RPMI7951 (cell line): ENCODE measurements around the gene FGFBP3. TPM values are rescaled to one million over a fixed set of nuclear protein-coding genes. Genes with fewer than 3 reads are reported as not detected.

ENCODE experiments used
- DNase-seq: peaks from one replicate; pipeline ENCODE4 v3.0.0-alpha.2; 2012; ENCODE audit warnings: low read depth
- total RNA-seq: library from RNA; depleted of rRNA; stranded (reverse); fragments of >200 nt; shearing (Covaris generic); gene quantifications from 2 replicates; pipeline ENCODE4 v1.2.3, GENCODE V29; 2014; rRNA removed

The FGFBP3 gene
- total RNA-seq, result 0.12 and 0.20 TPM in 2 replicates

- DNase-seq, result peak; percentile 54
These were observed at the start of gene FGFBP3 for GRCh38 chr10:91909117-91909677. TSS of gene FGFBP3 (minus strand) at chr10:91909486. CDS start at chr10:91908969, 517 bp downstream.

DNA sequence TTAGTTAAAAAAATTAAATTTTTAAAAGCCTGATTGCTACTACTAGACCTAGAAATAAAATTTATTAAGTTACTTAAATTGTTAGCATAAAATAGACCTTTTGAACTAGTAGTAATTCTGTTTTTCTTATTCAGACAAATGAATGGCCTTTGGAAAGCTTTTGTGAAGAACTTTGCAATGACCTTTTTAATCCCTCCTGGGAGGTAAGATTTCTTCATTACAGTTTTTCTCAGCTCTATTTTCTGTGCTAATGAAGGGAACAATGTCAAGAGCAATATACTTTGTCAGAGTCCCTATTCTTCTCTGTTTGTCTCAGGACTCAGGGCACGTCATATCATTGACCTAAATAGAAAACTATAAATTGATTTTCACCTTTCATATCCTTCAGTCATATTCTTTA, 47.8 kb upstream of the FGFBP3 start:
- DNase-seq, result no peak

DNA sequence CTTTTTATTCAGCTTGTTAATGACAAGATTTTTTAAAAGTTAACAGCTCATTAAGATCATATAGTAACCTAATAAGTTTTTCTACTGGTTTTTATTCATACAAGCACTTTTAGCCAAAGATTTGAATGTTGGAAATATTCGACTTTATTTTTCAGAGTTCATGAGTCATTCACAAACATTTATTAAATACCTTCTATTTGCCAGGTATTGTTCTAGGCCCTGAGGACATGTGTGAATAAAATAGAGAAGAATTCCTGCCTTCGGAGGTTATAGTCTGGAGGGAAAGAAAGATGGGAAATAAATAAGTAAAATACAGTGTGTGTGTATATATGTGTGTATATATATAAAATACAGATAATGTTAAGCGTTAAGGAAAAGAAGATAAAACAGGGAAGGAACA, 45.8 kb upstream of the FGFBP3 start:
- DNase-seq, result no peak

DNA sequence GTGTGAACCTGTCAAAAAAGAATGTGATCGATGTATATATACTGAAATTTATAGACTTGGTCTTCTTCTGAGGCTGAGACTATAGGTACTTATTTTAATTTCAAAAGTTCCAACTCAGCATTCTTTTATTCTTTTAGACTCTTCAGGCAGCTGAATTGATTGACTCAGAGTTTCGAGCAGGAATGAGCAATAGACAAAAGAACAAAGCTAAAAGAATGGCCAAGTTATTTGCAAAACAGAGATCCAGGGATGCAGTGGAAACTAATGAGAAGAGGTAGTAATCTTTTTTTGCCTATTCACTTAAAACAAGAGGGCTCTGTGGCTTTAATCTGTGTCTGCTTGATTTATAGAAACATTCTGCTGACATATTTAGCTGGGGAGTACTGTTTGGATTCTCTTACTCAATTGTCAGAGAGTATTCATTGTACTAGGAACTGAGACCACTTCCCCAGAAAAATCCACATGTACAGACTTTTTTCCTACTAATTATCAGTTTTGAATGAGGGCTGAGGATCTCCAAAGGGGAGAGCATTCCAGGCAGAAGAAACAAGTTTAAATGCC, 44.4 kb upstream of the FGFBP3 start:
- no peak for DNase-seq

GRCh38 chr10:91944880-91945630, 35.8 kb upstream of the FGFBP3 start:
- peak; percentile 58 for DNase-seq

DNA sequence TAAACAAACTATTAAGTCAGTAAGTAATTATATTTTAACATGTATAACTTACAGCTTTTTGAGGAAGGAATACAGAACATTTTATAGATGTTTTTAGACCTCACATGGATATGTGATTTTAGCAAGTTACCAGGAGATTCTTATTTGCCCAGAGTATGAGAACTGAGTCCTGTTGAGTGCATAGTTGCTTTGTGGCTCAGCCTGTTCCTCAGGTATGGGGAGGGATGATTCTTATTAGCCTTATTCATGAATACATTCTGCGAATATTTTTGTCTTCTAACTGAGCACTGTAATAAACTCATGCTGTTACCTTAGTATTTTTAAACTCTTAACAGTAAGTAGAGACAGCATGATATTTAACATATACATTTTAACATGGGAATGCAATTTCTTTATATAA, 32.1 kb upstream of the FGFBP3 start:
- DNase-seq, result no peak

DNA sequence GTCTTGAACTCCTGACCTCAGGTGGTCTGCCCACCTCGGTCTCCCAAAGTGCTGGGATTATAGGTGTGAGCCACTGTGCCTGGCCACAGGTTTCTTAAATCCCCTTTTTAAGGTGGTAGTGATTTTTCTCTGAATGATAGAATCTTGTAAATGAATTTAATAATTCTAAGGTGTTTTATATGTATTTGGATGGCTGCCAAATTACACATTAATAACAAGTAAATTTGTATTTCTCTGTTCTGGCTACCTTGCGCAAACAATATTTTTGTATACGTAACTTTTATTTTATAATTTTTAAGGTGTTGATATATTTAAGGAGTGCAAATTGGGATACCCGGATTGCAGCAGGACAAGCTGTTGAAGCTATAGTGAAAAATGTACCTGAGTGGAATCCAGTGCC, 30.4 kb upstream of the FGFBP3 start:
- DNase-seq, result no peak

DNA sequence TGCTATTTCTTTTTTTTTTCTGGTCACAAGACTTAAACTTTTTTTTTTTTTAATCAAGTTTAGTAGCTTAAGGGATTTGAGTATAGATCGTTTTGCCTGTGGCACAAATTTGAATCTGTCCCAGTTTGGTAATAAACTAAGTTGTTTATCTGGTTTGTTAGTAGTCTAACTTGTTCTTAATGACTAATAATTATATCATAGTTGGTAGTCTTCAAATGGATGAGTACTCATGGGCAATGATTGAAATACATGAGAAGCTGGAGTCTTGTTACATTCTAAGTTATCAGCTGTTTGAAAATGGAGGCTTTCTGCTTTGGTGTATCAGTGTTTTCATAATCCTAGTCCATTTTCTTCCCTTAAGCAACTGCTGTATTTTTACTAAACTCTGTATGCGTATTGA, 26.6 kb upstream of the FGFBP3 start:
- DNase-seq, result no peak

DNA sequence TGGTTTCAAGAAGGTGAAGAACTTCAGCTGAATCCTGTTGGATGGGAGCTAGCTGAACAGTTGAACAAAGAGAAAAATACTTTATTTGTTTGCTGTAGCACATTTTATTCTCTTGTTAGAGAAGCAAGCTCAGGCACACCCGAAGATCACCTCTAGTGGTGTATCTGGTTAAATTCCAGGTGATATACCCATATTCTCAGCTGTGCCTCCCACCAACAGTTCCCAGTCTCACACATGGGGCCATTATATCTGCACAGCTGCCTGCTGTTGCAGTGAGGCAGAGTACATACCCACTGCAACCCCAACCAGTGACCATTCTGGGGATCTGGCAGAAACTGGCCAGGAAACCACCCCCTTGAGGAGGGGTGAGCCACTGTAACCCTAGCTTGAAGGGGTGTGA, 23.5 kb upstream of the FGFBP3 start:
- DNase-seq, result no peak

- DNase-seq, result peak; percentile 35
These were observed 22.4 kb upstream of the FGFBP3 start for GRCh38 chr10:91931526-91932190.

GRCh38 chr10:91930939-91931338, 21.7 kb upstream of the FGFBP3 start:
- DNase-seq, result no peak

DNA sequence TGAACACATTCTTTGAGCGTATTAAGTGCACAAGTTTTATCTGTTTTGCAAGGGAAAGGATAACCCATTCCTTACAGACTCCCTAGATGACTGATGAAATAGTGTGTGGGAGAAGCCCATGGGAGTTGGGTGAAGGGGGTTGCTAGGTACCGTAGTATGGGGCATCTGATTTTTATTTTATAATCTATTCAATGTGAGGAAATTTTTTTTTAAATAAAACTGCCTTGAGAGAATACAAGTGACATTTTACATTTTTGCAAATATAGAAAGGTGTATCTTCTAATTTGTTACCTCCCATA, 15.7 kb upstream of the FGFBP3 start:
- no peak for DNase-seq

DNA sequence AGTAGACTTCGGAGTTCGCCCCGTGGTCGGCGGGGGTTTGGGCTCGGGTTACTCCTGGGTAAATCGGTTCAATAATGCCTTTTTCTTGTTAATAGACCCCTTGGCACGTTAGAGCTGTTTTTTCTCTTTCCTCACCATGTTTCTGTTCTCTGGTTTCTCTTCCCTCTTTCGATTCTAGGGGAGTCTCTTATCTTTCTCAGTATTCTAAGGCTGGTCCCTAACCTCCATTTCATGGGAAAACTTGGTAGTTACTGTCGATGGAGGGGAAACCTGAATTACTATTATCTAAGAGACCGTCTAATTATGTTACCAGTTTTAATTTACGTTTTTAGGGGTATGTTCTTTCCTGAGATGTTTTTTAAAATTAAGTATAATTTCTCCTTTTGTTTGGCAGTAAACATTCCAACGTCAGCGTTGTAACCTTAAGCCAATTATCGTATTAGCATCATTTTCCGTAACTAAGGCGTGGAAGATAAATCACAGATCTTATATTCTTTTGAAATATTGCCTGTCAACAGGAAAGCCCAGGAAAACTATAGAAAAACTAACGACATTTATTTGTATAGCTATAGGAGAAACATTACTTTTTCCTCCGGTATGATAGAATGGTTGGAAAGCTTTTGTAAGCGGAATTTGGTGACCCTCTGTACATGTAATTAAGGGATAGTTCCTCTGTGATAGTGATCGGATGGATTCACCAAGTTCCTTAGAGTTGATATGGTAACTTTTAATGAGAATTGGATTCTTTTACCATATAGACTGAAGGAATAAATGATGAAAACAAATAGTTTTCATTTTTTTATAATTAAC, 15.1 kb upstream of the FGFBP3 start:
- no peak for DNase-seq

DNA sequence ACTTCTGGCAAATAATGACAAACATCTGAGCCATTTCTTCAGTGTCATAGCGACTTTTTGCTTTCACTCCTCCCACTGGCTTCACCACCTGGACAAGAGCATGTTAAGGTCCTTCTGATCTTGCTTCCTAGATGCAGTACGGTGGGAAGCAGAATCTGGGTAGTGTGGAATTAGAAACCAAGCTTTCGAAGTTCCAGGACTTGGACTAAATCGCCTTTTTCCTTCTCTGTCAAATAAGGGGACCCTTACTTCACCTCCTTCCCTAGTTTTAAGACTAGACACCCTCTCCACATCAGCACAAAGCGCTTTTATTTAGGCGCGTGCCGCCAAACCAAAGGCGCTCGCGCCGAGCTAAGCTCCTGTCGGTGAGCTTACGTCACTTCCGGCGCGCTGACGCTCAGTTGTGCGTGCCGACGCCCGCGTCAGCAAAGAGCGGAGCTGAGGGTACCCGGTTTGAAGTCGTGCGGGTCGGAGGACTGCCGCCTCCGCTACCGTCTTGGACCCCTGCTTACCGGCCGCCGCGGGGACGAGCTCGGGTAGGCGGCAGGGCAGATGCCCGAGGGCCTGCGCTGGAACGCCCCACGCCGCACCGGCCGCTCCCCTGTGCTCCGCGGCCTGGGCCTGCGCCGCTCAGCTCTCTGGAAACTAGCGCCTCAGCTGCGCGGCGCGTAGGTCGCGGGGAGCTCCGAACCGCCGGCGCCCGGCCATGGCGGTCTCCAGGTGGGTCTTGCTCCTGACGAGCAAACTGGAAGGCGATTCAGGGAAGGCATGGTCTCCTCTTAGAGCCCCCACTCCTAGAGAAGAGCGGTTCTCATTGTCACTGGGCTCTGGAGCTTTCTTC, 14.3 kb upstream of the FGFBP3 start, which contains the start of gene BTAF1:
TSS of gene BTAF1 (plus strand) at position 400 of the 841 bp plus-strand sequence. CDS start at position 707, 307 bp downstream.
- DNase-seq, result peak; percentile 87

DNA sequence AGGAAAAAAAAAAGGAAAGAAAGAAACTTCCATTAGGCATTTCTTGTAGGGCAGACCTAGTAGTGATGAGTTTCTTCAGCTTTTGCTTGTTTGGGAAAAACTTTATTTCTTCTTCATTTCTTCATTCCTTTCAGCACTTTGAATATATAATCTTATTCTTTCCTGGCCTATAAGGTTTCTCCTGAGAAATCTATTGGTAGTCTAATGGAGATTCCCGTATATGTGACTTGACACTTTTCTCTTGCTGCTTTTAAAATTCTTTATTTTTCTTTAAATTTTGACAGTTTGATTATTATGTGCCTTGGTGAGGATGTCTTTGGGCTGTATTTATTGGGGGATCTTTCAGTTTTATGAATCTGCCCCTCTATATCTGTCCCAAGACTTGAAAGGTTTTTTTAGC, 10.4 kb upstream of the FGFBP3 start:
- no peak for DNase-seq

DNA sequence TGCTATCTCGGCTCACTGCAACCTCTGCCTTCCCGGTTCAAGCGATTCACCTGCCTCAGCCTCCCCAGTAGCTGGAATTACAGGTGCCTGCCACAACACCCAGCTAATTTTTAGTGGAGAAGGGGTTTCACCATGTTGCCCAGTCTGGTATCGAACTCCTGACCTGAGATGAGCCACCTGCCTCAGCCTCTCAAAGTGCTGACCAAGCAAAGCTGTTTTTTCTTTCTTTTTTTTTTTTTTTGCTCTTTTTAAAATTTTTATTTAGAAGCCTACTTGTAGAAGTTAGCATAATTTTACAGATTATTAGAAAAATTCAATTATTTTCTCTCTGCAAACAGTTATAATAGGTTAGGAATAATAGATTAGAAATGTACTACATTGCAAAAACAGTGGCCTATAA, 1.2 kb upstream of the FGFBP3 start:
- no peak for DNase-seq

GRCh38 chr10:91908337-91909116, 759 bp downstream of the FGFBP3 start:
- peak; percentile 78 for DNase-seq

DNA sequence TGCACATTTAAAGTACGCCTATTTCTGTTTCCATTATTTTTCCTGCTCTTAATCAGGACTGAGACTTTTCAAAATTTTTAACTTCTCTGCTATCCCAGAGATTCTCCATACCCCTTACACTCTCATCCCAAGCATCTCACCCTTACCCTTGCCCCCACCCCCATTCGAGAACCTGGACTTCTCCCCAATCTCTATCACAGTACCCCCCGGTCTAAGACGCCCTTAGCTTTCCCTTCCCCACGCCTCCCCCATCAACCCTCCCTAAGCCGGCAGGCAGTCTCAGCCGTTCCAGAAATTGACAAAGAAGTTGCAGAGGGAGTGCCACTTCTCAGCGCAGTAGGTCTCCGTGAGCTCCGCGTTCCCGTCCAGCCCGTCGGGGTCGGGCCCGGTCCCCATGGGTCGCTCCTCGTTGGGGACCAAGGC, 1.4 kb downstream of the FGFBP3 start:
- no peak for DNase-seq

DNA sequence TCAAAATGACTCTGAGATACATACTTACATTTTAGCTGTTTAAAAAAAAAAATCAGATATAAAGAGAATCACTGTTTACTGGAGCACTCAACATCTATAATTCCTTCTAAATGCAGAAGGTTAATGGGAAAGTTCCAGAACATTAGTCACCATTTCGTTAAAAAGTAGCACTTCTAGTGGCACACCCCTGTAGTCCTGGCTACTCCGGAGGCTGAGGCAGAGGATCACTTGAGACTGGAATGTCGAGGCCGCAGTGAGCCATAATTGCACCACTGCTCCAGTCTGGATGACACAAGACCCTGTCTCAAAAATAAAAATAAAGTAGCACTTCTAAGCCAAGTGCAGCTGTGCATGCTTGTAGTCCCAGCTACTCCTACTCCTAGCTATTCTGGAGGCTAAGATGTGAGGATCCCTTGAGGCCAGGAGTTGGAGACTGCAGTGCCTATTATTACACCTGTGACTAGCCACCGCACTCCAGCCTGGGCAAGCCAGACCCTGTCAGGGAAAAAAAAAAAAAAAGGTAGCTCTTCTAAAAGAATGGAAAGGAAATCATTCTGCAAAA, 2.2 kb downstream of the FGFBP3 start:
- DNase-seq, result no peak
